Adipose tissue (tissue), 3 donors: ENCODE measurements around the gene THRAP3. TPM values are rescaled to one million over a fixed set of nuclear protein-coding genes. Genes with fewer than 3 reads are reported as not detected.
"Not testable (repeated sequence)": the region's sequence is repeated elsewhere in the genome, so short reads cannot be mapped to it uniquely, and the experiment has no call there.

Source experiments
- H3K27ac ChIP-seq: one replicate; pipeline ENCODE4 v1.5.1; 2013; ENCODE audit warnings: low read depth, low read length
- WGBS, 3 donors: extraction: QIAGEN DNeasy Blood & Tissue Kit; methylation state at CpG; one replicate each; pipeline ENCODE4 v1.1.7; 2013; 5-methylcytosine and 5-hydroxymethylcytosine counted together
- polyA plus RNA-seq, 3 donors: library from polyadenylated mRNA; stranded (reverse); fragments of 200-250 nt; gene quantifications; one replicate each; pipeline ENCODE4 v1.2.3, GENCODE V29; 2013
- donor health status: healthy with polysubstance abuse.
- donor health status: Bipolar disorder and iron deficiency.
- donor health status: healthy.

THRAP3 gene
- polyA plus RNA-seq, 3 donors: 19.5 to 47.6 (median 35.5) TPM

DNA sequence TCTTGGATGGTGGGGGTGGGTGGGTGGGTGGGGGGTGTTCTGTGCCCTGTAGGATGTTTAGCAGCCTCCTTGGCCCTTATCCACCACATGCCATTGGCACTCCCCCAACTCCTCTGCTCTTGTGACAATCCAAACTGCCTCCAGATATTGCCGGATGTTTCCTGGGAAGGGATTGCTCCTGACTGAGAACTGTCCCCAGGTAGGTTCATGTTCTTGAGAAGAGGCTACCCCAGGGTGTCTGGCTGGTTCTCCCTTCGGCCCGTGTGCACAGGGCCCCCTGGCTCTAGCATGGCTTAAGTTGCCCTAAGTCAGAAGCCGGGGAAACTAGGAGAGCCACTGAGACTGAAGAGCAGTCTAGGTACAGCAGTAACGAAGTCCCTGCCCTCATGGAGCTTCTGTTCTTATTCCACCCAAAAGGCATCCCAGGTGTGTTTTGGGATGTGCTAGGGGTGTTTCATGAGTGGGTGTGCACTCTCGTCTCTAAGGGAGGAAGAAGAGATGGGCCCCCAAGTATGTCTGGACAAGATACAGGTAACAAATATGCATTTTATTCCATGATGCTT is 19.8 kb upstream of the THRAP3 start:
- 80 to 81% (median 81%) methylated on average over 6 of the region's 6 CpGs for WGBS, 3 donors

DNA sequence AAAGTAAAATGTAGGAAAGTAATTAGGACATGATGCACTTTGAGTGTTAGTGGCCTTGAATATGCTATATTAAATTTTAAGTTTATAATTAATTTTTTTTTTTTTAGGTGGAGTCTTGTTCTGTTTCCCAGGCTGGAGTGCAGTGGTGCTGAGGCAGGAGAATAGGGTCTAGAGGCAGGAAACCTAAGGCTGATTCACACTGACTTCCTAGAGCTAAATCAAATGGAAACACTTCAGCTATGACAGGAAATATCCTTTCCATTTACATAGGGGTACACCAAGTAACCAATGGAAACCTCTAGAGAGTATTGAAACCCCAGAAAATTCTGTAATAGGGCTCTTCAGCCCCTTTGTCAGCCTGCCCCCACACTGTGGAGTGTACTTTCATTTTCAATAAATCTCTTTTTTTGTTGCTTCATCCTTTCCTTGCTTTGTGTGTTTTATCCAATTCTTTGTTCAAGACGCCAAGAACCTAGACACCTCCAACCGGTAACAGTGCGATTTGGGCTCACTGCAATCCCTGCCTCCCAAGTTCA is 17.9 kb upstream of the THRAP3 start:
- WGBS, 3 donors: 81 to 90% (median 85%) methylated on average over 3 of the region's 3 CpGs
- H3K27ac ChIP-seq: no peak overlapping the region

More for the DNA sequence above, 19.8 kb upstream of the THRAP3 start:
- no peak overlapping the region for H3K27ac ChIP-seq

DNA sequence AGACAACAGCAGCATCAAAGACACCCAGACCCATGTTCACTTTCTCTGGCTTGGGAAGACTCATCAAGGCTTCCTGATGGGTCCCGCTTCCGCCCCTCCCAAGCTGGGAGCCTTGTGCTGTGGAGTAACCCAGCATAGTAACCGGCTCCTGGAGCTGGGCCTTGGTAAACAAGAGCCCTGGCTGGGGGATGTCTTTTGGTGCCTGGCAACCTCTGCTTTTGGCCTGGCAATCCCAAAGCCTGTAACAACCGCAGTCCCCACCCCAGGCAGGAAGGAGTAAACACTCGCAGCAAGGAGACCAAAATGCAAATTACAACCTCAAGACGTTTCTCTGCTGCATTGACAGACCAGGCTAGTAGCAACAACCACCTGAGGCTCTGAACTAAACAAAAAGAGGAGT is 16.9 kb upstream of the THRAP3 start:
- no peak overlapping the region for H3K27ac ChIP-seq
- 30 to 56% (median 54%) methylated on average over 6 of the region's 6 CpGs for WGBS, 3 donors

DNA sequence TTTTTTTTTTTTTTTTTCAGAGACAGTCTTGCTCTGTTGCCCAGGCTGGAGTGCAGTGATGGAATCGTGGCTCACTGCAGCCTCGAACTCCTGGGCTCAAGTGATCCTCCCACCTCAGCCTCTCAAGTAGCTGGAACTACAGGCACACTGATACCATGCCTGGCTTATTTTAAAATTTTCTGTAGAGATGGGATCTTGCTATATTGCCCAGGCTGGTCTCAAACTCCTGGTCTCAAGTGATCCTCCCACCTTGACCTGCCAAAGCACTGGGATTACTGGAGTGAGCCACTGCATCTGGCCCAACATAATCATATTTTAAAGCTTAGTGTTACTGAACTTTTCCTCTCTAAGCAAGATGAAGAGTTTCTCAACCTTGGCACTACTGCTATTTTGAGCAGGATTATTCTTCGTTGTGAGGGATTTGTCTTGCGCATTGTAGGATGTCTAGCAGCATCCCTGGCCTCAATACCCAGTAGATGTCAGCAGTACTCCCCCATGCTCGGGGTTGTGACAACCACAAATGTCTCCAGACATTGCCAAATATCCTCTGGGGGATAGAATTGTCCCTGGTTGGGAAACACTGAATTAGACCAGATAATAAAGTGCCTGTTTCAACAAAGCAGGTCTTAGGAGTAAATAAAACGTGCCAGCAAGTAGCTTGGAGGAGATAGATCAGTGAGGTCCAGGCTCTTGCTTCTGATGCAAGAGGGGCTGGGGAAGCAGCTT is 15.1 kb upstream of the THRAP3 start:
- WGBS, 3 donors: 57 to 79% (median 57%) methylated on average over 6 of the region's 6 CpGs
- no peak overlapping the region for H3K27ac ChIP-seq

DNA sequence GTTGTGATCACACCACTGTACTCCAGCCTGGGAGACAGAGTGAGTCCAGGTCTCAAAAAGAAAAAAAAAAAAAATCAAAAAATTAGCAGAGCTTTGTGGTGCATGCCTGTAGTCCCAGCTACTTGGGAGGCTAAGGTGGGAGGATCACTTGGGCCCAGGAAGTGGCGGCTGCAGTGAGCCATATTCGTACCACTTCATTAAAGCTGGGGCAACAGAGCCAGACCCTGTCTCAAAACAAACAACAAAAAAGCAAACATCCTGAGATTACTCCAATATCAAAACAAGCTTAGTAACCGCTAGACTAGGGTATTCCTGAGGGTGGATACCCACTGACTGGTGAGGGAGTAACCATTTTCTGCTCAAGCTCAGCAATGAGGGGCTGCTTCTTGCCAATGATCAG is 12.9 kb upstream of the THRAP3 start:
- 94 to 100% (median 98%) methylated on average over 3 of the region's 3 CpGs for WGBS, 3 donors
- H3K27ac ChIP-seq: no peak overlapping the region

DNA sequence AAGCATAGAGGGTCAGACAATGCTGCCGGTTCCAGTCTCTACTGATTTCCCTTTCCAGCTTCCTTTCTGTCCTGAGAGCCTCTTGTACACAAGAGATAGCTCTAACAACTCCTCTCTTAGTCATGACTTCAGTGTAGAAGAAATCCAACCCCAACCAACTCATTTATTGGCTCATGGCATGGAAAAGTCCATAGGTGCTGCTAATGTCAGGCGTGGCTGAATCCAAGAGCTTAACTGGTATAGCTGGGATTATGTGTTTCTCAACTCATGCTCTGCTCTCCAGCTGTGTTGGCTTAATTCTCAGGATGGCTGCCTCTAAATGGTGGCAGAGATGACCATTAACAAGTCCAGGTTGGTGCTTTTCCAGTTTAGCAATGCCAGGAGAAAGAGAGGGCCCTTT is 12.4 kb upstream of the THRAP3 start:
- 82 to 96% (median 91%) methylated on average over 2 of the region's 2 CpGs for WGBS, 3 donors
- H3K27ac ChIP-seq: no peak overlapping the region

DNA sequence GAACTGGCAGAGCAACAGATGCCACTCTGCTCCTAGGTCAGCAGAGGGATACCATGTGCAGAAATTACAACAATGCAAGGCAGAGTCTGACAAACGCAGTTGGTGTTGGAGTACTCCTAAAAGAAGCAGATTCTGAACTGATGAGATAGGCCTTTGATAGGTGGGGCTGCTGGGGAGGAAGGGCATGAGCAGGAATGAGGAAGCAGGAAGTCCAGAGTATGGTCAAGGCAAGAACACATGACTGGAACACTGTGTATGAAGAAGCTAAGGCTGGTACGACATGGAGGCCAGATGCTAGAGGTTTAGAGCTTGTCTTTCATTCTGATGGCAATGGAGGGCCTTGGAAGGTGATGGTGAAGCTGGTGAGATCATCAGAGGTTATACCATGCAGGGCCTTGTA is 11.5 kb upstream of the THRAP3 start:
- H3K27ac ChIP-seq: no peak overlapping the region
- 65 to 86% (median 82%) methylated on average over 2 of the region's 2 CpGs for WGBS, 3 donors

DNA sequence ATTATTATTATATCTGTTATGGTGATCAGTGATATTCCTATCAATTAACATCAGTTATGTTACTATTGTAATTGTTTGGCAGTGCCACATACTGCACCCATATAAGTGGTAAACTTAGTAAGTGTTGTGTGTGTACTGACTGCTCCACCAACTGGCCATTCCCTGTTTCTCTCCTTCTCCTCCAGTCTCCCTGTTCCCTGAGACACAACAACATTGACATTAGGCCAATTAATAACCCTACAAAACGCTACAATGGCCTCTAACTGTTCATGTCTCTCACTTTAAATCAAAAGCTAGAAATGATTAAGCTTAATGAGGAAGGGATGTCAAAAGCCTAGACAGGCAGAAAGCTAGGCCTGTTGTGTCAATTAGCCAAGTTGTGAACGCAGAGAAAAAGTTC is 6.6 kb upstream of the THRAP3 start:
- 33 to 66% (median 60%) methylated on average over 2 of the region's 2 CpGs for WGBS, 3 donors
- H3K27ac ChIP-seq: no peak overlapping the region

DNA sequence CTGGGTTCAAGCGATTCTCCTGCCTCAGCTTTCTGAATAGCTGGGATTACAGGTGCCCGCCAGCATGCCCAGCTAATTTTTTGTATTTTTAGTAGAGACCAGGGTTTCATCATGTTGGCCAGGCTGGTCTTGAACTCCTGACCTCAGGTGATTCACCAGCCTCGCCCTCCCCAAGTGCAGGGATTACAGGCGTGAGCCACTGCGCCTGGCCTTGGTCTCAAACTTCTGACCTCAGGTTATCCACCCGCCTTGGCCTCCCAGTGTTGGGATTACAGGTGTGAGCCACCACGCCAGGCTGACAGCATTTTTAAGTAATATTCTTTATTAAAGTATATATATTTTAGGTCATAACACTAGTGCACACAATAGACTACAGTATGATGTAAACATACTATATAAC is 2.3 kb upstream of the THRAP3 start:
- WGBS, 3 donors: 96 to 97% (median 96%) methylated on average over 7 of the region's 7 CpGs
- H3K27ac ChIP-seq: not testable (repeated sequence)

DNA sequence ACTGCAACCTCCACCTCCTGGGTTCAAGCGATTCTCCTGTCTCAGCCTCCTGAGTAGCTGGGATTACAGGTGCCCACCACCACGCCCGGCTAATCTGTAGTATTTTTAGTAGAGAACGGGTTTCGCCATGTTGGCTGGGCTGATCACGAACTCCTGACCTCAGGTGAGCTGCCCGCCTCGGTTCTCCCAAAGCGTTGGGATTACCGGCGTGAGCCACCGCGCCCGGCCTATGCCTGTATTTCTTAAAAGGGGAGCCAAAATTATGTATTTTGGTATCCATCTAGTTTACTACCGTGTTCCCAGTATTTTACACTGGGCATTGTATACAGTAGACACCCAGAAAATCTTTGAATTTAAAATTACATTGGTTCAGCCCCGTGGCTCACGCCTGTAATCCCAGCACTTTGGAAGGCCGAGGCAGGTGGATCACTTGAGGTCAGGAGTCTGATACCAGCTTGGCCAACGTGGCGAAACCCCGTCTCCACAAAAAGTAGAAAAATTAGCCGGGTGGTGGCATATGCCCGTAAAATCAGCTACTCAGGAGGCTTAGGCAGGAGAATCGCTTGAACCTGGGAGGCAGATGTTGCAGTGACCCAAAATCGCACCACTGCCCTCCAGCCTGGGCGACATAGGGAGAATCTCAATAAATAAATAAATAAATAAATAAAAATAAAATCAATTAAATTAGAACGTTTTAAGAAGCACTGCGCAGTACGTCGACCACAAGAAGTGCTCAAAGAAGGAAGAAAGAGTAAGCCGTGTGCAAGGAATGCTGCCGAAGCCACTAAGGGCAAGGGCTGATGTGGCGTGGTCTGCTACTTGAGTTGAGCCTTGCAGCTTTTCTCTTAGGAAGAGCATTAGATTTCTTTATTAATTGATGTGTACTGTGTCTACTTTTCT is 1.5 kb upstream of the THRAP3 start:
- WGBS, 3 donors: 84 to 87% (median 84%) methylated on average over 33 of the region's 33 CpGs
- H3K27ac ChIP-seq: peak overlapping the region; percentile 88

DNA sequence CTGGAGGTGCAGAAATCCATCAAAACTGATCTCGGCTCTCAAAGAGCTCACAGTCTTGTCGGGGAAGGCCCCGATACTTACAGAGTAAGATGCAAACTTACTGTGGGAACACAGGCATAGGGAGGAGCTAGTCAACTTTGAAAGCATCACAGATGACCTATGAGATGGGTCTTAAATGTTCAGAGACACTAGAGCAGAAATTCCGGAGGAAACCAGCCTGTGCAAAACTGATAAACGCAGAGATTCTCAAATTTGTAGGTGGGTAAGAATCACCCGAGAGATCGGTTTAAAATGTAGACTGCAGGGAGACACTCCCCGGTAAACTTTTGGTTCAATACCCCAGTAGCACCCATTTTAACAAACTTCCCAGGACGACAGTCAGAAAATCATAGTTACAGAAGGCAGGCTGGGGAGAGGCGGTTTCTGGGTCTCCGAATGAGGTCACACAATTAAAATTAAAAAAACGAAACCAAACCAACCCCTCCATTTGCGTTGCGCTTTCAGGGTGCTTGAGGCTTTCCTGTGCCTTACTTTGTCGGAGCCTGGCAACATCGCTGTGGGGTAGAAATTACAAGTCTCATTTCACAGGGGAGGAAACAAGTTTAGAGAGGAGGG is 755 bp upstream of the THRAP3 start:
- 2% methylated on average over 16 of the region's 16 CpGs for WGBS, 3 donors
- H3K27ac ChIP-seq: peak overlapping the region; percentile 88

DNA sequence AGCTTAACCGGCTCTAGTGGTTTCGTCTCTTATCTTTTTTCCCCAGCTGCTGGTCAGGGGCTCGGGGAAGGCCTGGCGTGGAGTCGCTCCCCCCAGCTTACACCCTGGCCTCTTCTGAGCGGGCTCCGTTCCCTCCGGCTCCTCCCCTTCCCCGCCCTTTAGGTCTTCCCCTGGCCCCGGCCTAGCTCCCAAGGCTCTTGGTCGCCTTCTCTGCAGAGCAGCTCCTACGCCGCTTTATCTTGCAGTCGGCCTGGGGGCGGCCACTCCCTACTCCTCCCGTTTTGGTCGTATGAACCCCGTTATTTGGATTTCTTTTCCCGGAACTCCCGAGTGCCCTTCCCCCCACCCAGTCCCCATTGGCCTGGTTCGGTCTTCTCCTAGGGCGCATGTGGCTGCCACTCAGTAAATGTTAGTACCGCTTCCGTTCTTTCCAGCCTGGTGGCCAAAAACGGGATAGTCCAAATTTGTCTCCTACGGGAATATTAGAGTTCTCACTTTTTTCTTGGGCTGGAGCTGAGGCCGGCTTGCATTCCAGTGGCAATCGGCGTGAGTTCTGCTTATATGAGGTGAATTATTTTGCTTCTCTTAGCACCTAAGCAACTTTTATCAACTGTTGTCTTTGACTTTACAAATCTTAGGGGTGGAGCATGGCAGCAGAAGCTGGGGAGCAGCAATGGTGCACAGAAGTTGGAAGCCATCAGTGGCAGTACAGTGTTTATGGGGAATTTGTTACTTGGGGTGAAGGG is 467 bp downstream of the THRAP3 start:
- H3K27ac ChIP-seq: peak overlapping the region; percentile 71
- 0 to 1% (median 1%) methylated on average over 29 of the region's 29 CpGs for WGBS, 3 donors

DNA sequence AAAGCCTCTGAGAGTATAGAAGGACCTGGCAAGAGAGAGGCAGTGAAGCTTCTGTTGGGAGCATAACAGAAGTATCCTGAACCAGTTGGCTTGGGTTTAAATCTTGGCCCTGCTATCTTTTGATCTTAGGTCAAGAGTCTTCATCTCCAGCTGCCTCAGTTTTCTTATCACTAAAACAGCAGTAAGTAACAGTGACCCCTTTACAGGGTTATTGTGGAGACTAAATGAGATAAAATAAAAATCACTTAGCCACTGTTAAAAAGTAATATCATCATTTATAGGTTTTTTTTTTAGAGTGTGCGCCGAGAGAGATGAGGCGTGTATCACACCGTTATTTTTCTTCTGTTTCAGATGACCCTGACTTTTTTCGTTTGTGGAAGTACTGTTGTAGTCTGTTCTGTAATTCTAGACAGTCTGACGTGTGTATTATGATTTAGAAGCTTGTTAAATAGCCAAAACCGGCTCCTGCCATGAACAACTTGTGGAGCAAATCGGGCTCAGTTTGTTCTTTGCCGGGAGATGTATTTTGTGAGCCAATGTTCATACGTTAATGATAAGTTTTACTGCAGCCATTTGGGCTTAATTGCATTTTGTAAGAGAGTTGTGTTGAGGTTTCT is 1.1 kb downstream of the THRAP3 start:
- no peak overlapping the region for H3K27ac ChIP-seq
- 14 to 23% (median 23%) methylated on average over 10 of the region's 10 CpGs for WGBS, 3 donors

DNA sequence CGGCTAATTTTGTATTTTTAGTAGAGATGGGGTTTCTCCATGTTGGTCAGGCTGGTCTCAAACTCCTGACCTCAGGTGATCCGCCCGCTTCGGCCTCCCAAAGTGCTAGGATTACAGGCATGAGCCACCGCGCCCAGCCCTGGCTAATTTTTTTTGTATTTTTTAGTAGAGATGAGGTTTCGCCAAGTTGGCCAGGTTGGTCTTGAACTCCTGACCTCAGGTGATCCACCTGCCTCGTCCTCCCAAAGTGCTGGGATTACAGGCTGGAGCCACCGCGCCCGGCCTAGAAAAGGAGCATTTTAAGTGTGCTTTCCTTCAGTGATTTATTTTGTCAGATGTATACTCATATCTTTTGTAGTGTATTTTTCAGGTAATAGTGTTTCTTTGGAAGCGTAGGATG is 6.0 kb downstream of the THRAP3 start:
- not testable (repeated sequence) for H3K27ac ChIP-seq
- WGBS, 3 donors: 93 to 94% (median 93%) methylated on average over 10 to 12 of the region's 12 CpGs

DNA sequence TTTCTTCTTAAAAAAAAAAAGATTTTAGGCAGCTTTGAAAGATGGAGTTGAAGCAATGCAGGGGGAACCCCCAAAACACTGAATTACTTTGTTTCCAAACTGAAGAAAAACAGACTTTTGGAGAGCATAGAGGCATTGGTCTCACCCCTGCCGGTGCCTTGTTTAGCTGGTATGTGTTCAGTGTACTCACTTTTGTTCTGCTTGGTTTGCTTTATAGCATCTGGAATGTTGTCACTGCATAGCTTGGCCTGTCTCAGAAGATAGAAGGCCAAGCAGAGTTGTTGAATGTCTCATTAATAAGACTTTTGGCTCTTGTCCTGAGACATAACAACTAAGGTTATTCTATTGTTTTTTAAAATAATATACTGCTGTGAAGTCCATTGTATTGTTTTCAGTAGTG is 6.9 kb downstream of the THRAP3 start:
- H3K27ac ChIP-seq: no peak overlapping the region
- 50 to 83% (median 65%) methylated on average over 1 of the region's 1 CpG for whole genome bisulfite sequencing, 3 donors

DNA sequence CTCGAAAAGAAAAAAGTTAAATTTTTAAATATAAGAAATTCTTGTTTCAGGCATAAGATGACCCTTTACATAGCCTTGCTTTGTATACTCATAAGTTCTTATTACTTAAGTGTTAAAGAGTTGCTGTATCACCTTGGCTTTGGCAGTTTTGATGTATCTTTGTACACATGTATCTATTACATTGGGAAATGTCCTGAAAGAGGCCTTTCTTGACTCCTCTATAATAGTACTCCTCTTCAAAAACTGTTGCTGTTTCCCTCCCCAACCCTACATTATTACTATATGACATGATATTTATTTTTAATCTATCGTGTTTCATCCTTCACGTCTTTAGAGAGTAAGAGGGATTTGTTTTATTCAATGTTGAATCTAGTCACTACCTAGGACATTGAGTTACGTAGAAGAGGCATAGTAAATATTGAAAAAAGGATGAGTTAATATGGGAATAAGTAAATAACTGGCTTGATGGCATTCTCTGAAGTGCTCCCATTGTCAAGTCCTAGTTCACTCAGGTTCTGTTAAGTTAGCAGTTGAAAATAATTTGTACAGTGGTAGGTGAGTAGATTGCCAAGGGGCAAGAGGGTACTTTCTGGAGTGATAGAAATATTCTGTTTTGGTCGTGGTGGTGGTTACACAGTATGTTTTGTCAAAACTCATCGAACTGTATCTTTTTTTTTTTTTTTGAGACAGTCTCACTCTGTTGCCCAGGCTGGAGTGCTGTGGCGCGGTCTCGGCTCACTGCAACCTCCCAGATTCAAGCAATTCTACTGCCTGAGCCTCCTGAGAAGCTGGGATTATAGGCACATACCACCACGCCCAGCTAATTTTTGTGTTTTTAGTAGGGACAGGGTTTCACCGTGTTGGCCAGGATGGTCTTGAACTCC is 8.2 kb downstream of the THRAP3 start:
- no peak overlapping the region for H3K27ac ChIP-seq
- 85 to 89% (median 88%) methylated on average over 10 to 11 of the region's 11 CpGs for WGBS, 3 donors

DNA sequence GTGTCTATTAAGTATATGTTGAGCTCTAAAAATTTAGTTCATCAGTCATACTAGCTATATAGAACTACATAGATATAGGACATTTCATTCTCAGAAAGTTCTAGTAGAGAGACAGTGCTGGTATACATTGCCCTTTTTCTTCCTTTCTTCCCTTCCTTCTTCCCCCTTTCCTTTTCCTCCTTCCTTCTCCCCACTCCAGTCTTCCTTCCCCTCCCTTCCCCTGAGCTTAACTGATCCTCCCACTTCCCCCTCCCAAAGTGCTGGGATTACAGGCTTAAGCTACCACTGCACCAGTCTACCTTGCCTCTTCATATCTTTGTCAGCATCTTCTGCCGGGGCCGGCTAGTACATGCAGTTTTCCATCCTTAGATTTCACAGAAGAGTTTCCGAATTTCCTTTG is 12.1 kb downstream of the THRAP3 start:
- WGBS, 3 donors: 68 to 76% (median 68%) methylated on average over 3 of the region's 3 CpGs
- no peak overlapping the region for H3K27ac ChIP-seq
